Psoas muscle (tissue), 8 donors: Measurements from ENCODE around the gene ASAP3. TPM values are rescaled to one million over a fixed set of nuclear protein-coding genes. Genes with fewer than 3 reads are reported as not detected.
A peak's percentile ranks its signal among the peaks of the same experiment; 100 is the strongest.
"Not testable (repeated sequence)": the region's sequence is repeated elsewhere in the genome, so short reads cannot be mapped to it uniquely, and the experiment has no call there.

ENCODE experiments used
- ATAC-seq, 4 donors: fragments of 200-7000 bp; cut with Tn5 transposase; one replicate each; pipeline ENCODE4 v1.9.1; 2020; ENCODE audit warnings: moderate library complexity in 3 of 4, mild to moderate bottlenecking in 2 of 4
- DNase-seq, 2 donors: peaks; one replicate each; pipeline ENCODE4 v3.0.0-alpha.2; 2020
- H3K27ac ChIP-seq: fragments of 200-600 bp; one replicate; pipeline ENCODE4 v1.8.0; 2022
- H3K27me3 ChIP-seq, 3 donors: fragments of 200-600 bp in 1 of 3; one replicate each; pipeline versions ENCODE4 v1.6.1 to v1.8.0; 2013 to 2022; ENCODE audit warnings: low read length in 2 of 3, mild to moderate bottlenecking in 2 of 3, moderate library complexity in 1 of 3; ENCODE audit not compliant: insufficient read depth in 3 of 3
- H3K36me3 ChIP-seq, 2 donors: fragments of 200-600 bp in 1 of 2; one replicate each; pipeline versions ENCODE4 v1.6.1 to v1.8.0; 2013 to 2022; ENCODE audit warnings: low read depth in 1 of 2, mild to moderate bottlenecking in 1 of 2, moderate library complexity in 1 of 2; ENCODE audit not compliant: insufficient read depth in 1 of 2
- H3K4me1 ChIP-seq: fragments of 200-600 bp; one replicate; pipeline ENCODE4 v1.8.0; 2022
- H3K4me3 ChIP-seq: fragments of 200-600 bp; one replicate; pipeline ENCODE4 v1.8.0; 2022; ENCODE audit warnings: mild to moderate bottlenecking
- H3K9me3 ChIP-seq: fragments of 200-600 bp; one replicate; pipeline ENCODE4 v1.8.0; 2022
- CTCF ChIP-seq: fragments of 200-600 bp; IDR thresholded peaks from one replicate; pipeline ENCODE4 v1.8.0; 2022; ENCODE audit warnings: antibody characterized with exemption
- WGBS, 3 donors: extraction: QIAGEN DNeasy Blood & Tissue Kit; methylation state at CpG; one replicate each; pipeline versions ENCODE4 v1.1.6 to v1.1.7; 2013; 5-methylcytosine and 5-hydroxymethylcytosine counted together
- intact Hi-C, 2 donors: fragments of 100-400 bp; cut with DNase I; formaldehyde crosslinking; loops; one replicate each; pipeline versions ENCODE4 v1.11.0 to v1.14.2; 2022
- polyA plus RNA-seq, 3 donors: library from polyadenylated mRNA; stranded (reverse); fragments of 200-250 nt; gene quantifications; one replicate each; pipeline ENCODE4 v1.2.3, GENCODE V29; 2013
- total RNA-seq, 4 donors: library from RNA; stranded (reverse); fragmentation: NEBNext Ultra II Directional in 2 of 4; extraction: Animal tissue kit (Norgen Biotek cat#: 25700) in 2 of 4; gene quantifications; one replicate each; pipeline versions ENCODE4 v1.2.1 to v1.2.4, GENCODE V29; 2021 to 2023
- donor health status: healthy with polysubstance abuse.
- donor health status: DM: no; HTN: no; CAD: no; lungs with moderate emphysema.
- donor health status: Bipolar disorder and iron deficiency.
- donor health status: healthy.
- donor health status: DM: yes; HTN: yes; CAD: no.
- donor health status: DM: no; HTN: no; CAD: no.
- donor health status: DM: no; HTN: no; CAD: no.
- donor health status: DM: yes; HTN: yes; CAD: no.

ASAP3 gene
- total and polyA plus RNA-seq, 7 donors: 13.3 to 68.0 (median 45.7) TPM

DNA sequence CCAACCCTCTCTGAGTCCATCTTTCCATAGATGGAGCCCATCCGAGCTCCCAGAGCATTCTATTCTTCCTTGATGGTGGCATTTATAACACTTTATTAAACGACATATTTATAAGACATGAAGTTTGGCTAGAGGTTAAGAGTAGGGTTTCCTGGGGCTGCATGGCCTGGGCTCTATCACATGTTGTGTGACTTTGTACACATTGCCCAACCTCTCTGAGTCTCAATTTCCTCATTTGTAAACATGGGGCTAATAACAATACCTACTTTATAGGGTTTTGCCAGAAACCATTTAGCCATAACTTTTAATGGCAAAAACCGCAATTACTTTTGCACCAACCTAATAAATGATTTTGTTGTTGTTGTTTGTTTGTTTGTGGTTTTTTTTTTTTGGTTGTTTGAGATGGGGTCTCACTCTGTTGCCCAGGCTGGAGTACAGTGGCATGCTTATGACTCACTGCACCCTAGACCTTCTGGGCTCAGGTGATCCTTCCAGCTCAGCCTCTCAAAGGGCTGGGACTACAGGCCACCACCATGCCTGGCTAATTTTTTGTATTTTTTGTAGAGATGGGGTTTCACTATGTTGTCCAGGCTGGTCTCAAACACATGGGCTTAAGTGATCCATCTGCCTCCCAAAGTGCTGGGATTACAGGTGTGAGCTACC lies 13.9 kb upstream of the ASAP3 start:
- TF ChIP-seq CTCF: no peak
- Histone ChIP-seq H3K27ac (no peak overlapping the region), H3K36me3 (no peaks in the 10 kb centered on the region), H3K27me3 (no peaks in the 10 kb centered on the region), H3K9me3 (no peaks in the 10 kb centered on the region), H3K4me3 (no peak overlapping the region), H3K4me1 (no peaks in the 10 kb centered on the region)
- ATAC-seq (no peak), DNase-seq (no peak)
- WGBS, 3 donors: 86 to 93% (median 86%) methylated on average over 3 of the region's 3 CpGs
- intact Hi-C loops: loop anchor here (2.0 to 5.0 kb wide), 3 partner anchors 41 to 139 kb away; no protein-coding TSS in a partner anchor

DNA sequence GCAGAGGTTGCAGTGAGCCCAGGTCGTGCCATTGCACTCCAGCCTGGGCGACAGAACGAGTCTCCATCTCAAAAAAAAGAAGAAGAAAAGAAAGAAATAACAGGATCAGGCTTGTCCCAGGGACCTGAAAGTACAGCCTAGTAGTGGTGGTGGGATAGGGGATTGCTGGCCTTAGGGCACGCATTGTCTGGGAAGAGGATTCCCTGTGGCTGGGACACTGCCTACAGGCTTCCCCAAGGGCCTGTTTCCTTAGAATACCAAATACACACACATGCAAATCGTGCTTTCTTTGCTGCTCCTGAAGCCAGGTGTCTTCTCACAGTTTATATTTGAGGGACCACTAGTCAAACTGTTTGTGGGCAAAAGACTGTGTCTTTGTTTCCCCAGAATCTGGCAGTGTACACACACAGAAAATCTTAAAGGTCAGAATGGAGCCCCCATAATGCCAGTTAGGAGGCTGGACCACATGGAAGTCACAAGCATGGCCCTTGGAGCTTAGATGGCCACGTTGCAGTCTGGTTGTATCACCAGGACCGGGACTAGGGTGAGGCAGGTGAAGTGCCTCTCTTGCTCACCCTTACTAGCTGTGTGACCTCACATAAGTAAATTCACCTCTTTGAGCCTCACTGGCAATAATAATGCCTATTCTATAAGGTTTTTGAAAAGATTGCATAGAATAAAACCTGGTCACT lies 12.7 kb upstream of the ASAP3 start:
- H3K4me1 ChIP-seq: peaks cover 4% of the 10 kb centered on the region
- no peaks in the 10 kb centered on the region for H3K27me3 ChIP-seq
- no peak for TF ChIP-seq CTCF
- H3K9me3 ChIP-seq: no peaks in the 10 kb centered on the region
- ATAC-seq (peak; percentile 15 to 53 (median 35)), DNase-seq (no peak)
- intact Hi-C loops: loop anchor here (2.0 to 5.0 kb wide), 3 partner anchors 42 to 141 kb away; no protein-coding TSS in a partner anchor
- 71 to 77% (median 76%) methylated on average over 7 of the region's 7 CpGs for WGBS, 3 donors
- no peak overlapping the region for H3K27ac ChIP-seq
- no peaks in the 10 kb centered on the region for H3K36me3 ChIP-seq
- H3K4me3 ChIP-seq: no peak overlapping the region

DNA sequence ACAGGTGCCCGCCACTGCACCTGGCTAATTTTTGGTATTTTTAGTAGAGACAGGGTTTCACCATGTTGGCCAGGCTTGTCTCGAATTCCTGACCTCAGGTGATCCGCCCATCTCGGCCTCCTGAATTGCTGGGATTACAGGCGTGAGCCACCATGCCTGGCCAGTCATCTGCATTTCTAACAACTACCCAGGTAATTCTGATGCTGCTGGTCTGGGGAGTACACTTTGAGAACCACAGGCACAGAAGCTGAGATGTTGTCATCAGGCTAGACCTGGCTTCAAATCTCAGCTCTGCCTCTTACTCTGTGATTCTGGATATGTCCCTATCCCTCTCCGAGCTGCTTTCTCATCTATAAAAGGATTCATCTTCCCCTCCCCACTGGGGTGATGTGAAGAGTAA lies 10.9 kb upstream of the ASAP3 start:
- WGBS, 3 donors: 78 to 80% (median 80%) methylated on average over 6 of the region's 6 CpGs
- not testable (repeated sequence) for ATAC-seq, DNase-seq, H3K4me3 ChIP-seq, H3K4me1 ChIP-seq, H3K27ac ChIP-seq, H3K27me3 ChIP-seq, H3K9me3 ChIP-seq, H3K36me3 ChIP-seq
- intact Hi-C loops: loop anchor here in 1 of 2 donors (5.0 kb wide), 1 partner anchor 142 kb away; no protein-coding TSS in a partner anchor

DNA sequence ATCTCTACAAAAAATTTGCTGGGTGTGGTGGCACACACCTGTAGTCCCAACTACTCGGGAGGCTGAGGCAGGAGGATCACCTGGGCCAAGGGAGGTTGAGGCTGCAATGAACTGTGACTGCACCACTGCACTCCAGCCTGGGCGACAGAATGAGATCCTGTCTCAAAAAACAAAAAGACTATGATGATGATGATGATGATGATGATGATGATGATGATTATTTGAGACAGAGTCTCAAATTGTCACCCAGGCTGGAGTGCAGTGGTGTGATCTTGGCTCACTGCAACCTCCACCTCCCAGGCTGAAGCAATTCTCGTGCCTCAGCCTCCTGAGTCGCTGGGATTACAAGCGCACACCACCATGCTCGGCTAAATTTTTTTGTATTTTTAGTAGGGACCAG lies 8.8 kb upstream of the ASAP3 start:
- H3K4me1 ChIP-seq, H3K27me3 ChIP-seq, DNase-seq, H3K27ac ChIP-seq, H3K4me3 ChIP-seq, H3K9me3 ChIP-seq, intact Hi-C loops, ATAC-seq, H3K36me3 ChIP-seq: not testable (repeated sequence)
- 81 to 92% (median 85%) methylated on average over 6 of the region's 6 CpGs for WGBS, 3 donors

- Histone ChIP-seq H3K27ac (no peak overlapping the region), H3K36me3 (no peaks in the 10 kb centered on the region), H3K27me3 (no peaks in the 10 kb centered on the region), H3K4me3 (no peak overlapping the region), H3K9me3 (no peaks in the 10 kb centered on the region), H3K4me1 (peaks cover 6% of the 10 kb centered on the region)
- TF ChIP-seq CTCF: no peak
- DNase-seq: no peak
- peak; percentile 23 to 86 (median 72) for ATAC-seq
- 57 to 69% (median 62%) methylated on average over 3 of the region's 3 CpGs for WGBS, 3 donors
- intact Hi-C loops: no loop called here
Measured at GRCh38 chr1:23492132-23492720, 8.2 kb upstream of the ASAP3 start.
